Calu3 (cell line): Measurements from ENCODE around the gene MOB3B. TPM values are rescaled to one million over a fixed set of nuclear protein-coding genes. Genes with fewer than 3 reads are reported as not detected.

Source experiments
- BruUV-seq: library from RNA; stranded (reverse); fragments of 400-500 nt; replicated peaks from 2 replicates; lab custom pipeline; 2021; lab: Mats Ljungman, UMichigan
- CTCF ChIA-PET: fragments of 300-600 bp; sonication (Branson Sonifier 250); formaldehyde crosslinking; loops from one replicate; lab custom pipeline; 2022; ENCODE audit warnings: antibody characterized with exemption; lab: Charles Lee
- DNase-seq: peaks from one replicate; pipeline ENCODE4 v3.0.0; 2022
- H3K27ac Mint-ChIP-seq: one replicate; pipeline ENCODE4 v1.8.0; 2022; ENCODE audit warnings: mixed read lengths; ENCODE audit not compliant: unreplicated experiment
- H3K27me3 Mint-ChIP-seq: one replicate; pipeline ENCODE4 v1.8.0; 2022; ENCODE audit warnings: mixed read lengths; ENCODE audit not compliant: unreplicated experiment
- H3K36me3 Mint-ChIP-seq: one replicate; pipeline ENCODE4 v1.8.0; 2022; ENCODE audit warnings: mild to moderate bottlenecking, moderate library complexity, mixed read lengths; ENCODE audit not compliant: insufficient read depth, unreplicated experiment
- H3K4me1 Mint-ChIP-seq: one replicate; pipeline ENCODE4 v1.8.0; 2022; ENCODE audit warnings: mild to moderate bottlenecking, low read depth, mixed read lengths; ENCODE audit not compliant: unreplicated experiment
- H3K4me3 Mint-ChIP-seq: one replicate; pipeline ENCODE4 v1.8.0; 2022; ENCODE audit warnings: mild to moderate bottlenecking, low read depth, moderate library complexity, mixed read lengths; ENCODE audit not compliant: unreplicated experiment
- H3K9me3 Mint-ChIP-seq: one replicate; pipeline ENCODE4 v1.8.0; 2022; ENCODE audit warnings: low read depth, mixed read lengths; ENCODE audit not compliant: unreplicated experiment
- intact Hi-C: fragments of 100-400 bp; cut with micrococcal nuclease; formaldehyde crosslinking; loops from one replicate; pipeline ENCODE4 v1.10.0; 2022; ENCODE audit not compliant: unreplicated experiment
- total RNA-seq: library from RNA; stranded (reverse); gene quantifications from 2 replicates; pipeline ENCODE4 v1.2.3, GENCODE V29; 2022
- TF ChIP-seq, protein P1 (sequence below): fragments of 200-600 bp; IDR thresholded peaks from one replicate; pipeline ENCODE4 v1.8.0; 2022; ENCODE audit warnings: antibody characterized with exemption; ENCODE audit not compliant: unreplicated experiment

The MOB3B gene
- total RNA-seq, 1 experiment from 2014 or later, result 7.6 TPM

GRCh38 chr9:27554712-27555111 is 25.1 kb upstream of the MOB3B start:
- no TSS peak for BruUV-seq
- H3K36me3 Mint-ChIP-seq, result peaks cover 14% of the 10 kb centered on the region
- CTCF ChIA-PET, result no interaction called here
- no peak overlapping the region for H3K4me3 Mint-ChIP-seq
- no peaks in the 10 kb centered on the region for H3K4me1 Mint-ChIP-seq
- H3K27ac Mint-ChIP-seq, result no peak overlapping the region
- intact Hi-C loops, result no loop called here
- no peaks in the 10 kb centered on the region for H3K27me3 Mint-ChIP-seq
- TF ChIP-seq, protein P1, sequence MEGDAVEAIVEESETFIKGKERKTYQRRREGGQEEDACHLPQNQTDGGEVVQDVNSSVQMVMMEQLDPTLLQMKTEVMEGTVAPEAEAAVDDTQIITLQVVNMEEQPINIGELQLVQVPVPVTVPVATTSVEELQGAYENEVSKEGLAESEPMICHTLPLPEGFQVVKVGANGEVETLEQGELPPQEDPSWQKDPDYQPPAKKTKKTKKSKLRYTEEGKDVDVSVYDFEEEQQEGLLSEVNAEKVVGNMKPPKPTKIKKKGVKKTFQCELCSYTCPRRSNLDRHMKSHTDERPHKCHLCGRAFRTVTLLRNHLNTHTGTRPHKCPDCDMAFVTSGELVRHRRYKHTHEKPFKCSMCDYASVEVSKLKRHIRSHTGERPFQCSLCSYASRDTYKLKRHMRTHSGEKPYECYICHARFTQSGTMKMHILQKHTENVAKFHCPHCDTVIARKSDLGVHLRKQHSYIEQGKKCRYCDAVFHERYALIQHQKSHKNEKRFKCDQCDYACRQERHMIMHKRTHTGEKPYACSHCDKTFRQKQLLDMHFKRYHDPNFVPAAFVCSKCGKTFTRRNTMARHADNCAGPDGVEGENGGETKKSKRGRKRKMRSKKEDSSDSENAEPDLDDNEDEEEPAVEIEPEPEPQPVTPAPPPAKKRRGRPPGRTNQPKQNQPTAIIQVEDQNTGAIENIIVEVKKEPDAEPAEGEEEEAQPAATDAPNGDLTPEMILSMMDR, result no peak
- DNase-seq, result no peak
- H3K9me3 Mint-ChIP-seq, result no peaks in the 10 kb centered on the region

DNA sequence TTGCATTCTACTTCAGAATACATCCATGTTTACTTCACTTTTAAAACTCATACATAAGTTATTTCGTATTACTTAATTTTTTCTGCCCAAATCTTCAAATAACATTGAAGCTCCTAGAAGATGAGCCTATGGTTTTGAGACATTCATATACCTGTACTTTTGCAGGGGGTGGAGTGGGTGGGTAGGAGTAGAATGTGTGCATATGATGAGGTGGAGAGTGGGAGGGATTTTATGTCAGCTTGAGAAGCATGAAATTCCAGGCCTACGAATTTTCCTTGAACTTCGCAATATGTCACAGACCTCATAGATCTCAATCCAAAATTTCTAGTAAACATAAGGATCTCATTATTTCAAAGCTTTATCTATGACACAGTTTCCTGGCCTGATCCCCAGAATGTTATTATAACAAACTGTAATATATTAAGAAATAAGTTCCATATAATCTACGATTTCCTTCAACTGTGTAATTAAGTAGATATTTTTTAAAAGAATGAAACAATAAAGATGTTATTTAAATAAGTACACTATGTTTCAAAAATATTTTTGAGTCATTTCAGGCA is 19.7 kb upstream of the MOB3B start:
- CTCF ChIA-PET, result no interaction called here
- H3K4me3 Mint-ChIP-seq, result no peak overlapping the region
- no peaks in the 10 kb centered on the region for H3K9me3 Mint-ChIP-seq
- H3K36me3 Mint-ChIP-seq, result peaks cover 10% of the 10 kb centered on the region
- TF ChIP-seq, protein P1, result no peak
- intact Hi-C loops, result loop anchor here (5.0 to 10.0 kb wide), 3 partner anchors 274 to 517 kb away; no protein-coding TSS in a partner anchor
- no peak overlapping the region for H3K27ac Mint-ChIP-seq
- BruUV-seq, result no TSS peak
- H3K27me3 Mint-ChIP-seq, result no peaks in the 10 kb centered on the region
- no peak for DNase-seq
- no peaks in the 10 kb centered on the region for H3K4me1 Mint-ChIP-seq

GRCh38 chr9:27548055-27548741 is 18.6 kb upstream of the MOB3B start:
- Mint-ChIP-seq H3K4me3 (no peak overlapping the region), H3K27me3 (no peaks in the 10 kb centered on the region), H3K4me1 (no peaks in the 10 kb centered on the region), H3K9me3 (no peaks in the 10 kb centered on the region), H3K27ac (no peak overlapping the region), H3K36me3 (peaks cover 7% of the 10 kb centered on the region)
- intact Hi-C loops, result loop anchor here (1.0 to 10.0 kb wide), 4 partner anchors 215 to 516 kb away; no protein-coding TSS in a partner anchor
- CTCF ChIA-PET, result interaction anchor here (1.3 kb wide), 1 partner anchor 215 kb away, joined by 4 read pairs; no protein-coding TSS in a partner anchor
- DNase-seq, result no peak
- TF ChIP-seq, protein P1, result no peak
- BruUV-seq, result no TSS peak

DNA sequence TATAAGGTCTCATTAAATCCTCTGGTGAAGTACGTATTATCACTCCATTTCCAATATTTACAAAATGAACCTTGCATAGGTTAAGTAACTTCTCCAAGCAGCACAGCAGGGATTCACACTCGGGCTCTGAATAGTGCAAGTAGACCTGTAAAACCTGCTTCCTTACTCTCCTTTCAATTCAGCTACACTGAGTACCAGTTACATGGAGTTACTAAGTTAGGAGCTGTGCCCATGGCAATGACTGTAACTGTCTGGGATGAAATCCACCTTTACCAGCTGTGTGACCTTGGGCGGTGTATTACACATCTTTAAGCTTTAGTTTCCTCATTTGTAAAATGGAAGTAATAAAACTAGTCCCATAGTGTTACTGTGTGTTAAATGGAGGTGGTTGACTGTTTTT is 15.9 kb upstream of the MOB3B start:
- intact Hi-C loops, result loop anchor here (5.0 to 10.0 kb wide), 3 partner anchors 271 to 513 kb away; no protein-coding TSS in a partner anchor
- Mint-ChIP-seq H3K27ac (no peak overlapping the region), H3K27me3 (no peaks in the 10 kb centered on the region), H3K9me3 (no peaks in the 10 kb centered on the region), H3K4me1 (no peaks in the 10 kb centered on the region), H3K36me3 (no peaks in the 10 kb centered on the region), H3K4me3 (no peak overlapping the region)
- no TSS peak for BruUV-seq
- TF ChIP-seq, protein P1, result no peak
- DNase-seq, result no peak
- CTCF ChIA-PET, result interaction anchor here (1.0 kb wide), 1 partner anchor 212 kb away, joined by 3 read pairs; no protein-coding TSS in a partner anchor
